GM21390 (cell line): ENCODE data around the gene NFYB.
"Not testable (repeated sequence)": the region's sequence is repeated elsewhere in the genome, so short reads cannot be mapped to it uniquely, and the experiment has no call there.

ENCODE experiments used
- ATAC-seq: cut with Tn5 transposase; IDR thresholded peaks from one replicate; pipeline ENCODE4 v1.9.1; 2021; ENCODE audit not compliant: unreplicated experiment

The NFYB gene

DNA sequence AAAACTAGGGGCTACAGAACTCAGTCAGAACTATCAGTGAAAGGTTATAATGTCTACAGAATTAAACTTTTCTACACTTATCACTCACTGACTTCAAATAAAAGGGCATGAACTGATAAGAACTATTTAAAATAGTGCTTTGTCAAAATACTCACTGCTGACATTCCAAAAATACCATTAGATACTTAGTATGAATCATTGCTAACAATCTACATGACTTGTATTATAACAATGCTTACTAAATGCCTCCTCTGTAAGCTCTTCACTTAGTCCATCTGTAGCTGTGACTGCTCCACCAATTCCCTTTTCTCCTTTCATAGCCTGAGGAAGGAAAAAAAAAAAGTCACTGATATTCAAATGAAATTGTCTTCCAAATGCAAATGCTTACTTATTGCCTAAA, 17.0 kb downstream of the NFYB start:
- ATAC-seq: no peak

DNA sequence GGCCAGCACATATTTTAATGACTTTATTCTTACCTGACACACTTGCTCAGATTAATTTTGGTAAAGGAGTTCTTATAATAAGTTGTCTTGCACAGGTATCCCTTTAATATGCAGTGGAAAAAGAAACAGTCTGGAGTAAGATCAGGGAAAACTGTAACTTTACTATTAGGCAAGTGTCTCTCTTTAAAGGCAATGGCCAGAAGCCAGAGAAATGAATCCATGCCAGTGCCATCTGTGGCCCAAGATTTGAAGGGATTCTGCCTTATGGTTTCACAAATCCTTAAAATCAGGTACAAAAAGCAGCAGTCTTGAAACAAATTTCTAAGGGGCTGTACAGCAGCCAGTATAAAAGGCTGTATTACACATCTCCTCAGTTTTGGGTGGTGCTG, 22.4 kb downstream of the NFYB start:
- ATAC-seq: no peak

DNA sequence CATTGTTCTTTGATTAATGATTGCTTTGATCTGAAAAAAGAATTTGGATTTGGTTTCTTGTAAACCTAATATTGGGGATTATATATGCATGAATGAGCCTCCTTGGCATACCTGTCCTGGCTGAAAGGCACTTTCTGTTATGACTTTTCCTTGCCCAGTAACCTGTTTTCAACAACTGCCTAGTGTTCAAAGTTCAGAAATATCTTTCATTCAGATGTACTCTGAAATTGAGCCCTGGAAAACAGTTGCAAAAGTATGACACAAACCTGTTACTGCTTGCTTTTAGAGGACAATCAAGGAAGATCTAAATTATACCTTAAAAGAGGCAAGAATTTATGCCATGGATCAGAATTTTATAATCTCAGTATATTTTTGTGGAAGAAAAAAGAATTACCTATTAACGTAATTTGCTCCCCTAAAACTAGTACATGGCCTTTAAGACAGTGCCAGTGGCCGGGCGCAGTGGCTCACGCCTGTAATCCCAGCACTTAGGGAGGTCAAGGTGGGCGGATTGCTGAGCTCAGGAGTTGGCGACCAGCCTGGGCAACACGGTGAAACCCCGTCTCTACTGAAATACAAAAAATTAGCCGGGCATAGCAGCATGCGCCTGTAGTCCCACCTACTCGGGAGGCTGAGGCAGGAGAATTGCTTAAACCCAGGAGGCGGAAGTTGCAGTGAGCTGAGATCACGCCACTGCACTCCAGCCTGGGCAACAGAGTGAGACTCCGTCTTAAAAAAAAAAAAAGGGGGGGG, 23.0 kb downstream of the NFYB start:
- ATAC-seq: not testable (repeated sequence)

DNA sequence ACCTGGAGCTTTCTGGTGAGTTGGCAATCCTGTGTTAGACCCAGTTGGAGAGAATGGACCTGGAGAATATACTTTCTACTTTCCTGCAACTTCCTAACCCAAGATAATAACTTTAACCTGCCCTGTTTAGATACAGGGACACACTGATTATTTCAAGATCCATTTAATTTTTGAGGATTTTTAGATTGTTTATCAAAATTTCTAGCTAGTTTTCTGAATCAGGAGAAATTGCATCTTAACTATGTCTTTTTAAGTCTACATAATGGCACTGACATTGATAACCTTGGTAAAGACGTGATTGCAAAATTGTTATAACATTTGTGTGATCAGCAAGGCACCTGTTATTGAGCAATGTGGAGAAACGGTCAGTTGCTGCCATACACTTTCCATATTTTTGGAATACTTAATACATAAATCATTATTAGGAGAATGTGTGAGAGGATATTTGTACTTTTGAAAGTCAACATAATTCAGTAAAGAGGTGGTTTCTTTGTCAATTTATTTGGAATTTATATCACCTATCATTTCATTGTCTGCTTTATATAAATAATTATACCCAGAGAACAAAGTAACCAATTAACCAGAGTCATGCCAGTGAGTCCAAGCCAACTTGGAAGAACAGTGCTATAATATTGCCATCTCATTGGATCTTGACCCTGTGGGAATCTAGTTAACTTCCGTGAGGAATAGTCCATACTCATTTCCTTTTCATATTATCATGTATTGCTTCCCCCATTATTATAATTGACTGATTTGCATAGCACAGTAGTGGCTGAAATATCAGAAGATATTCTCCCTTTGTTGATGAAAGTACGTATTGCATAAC, 28.4 kb downstream of the NFYB start:
- ATAC-seq: no peak

DNA sequence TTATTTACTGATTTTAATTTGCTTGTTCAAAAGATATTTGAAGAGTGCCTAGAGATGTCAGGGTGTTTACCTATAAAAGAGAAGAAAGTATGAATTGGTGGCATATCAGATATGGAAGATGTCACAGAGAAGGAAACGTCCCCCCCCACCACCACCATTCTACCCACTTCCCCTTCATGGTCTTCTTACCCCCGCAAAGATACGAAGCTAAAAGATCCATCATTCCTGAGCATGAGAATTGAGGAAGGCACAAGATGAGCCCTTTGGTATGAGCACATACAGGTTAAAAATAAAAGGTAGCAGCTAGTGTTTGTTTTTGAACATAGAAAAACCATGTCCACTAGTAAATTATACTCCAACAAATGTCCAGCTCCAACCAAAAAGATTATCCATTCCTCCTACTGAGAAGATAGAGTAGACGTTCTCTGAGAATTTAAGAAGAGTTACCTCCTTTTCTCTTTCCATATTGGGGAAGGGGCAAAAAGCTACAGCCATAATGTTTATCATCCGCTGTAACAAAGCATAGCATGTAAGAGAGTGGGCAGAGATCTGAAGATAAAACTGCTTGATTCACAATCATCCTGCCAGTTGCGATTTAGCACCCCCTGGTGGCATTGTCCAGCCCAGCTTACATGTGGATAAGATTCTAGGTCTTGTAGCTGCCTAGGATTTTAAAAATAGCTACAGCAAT, 29.1 kb downstream of the NFYB start:
- ATAC-seq: peak; percentile 74

DNA sequence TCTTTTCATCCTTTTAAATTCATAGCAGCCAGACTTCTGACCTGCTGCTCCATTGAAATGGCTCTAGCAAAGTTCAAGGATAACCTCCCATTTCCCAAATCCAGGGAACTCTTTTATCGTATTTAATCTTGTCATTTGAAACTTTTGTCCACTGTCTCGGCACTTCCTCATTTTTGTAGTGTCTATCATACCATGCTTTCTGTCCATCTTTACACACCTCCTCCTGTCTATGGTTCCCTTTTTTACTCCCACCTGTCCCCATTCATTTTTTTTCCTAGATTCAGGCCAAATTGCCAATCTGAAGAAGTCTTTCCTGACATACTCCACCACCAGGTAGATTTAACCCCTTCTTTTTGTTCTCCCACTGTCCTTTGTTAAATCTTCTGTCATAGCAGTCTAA, 31.0 kb downstream of the NFYB start:
- ATAC-seq: no peak

DNA sequence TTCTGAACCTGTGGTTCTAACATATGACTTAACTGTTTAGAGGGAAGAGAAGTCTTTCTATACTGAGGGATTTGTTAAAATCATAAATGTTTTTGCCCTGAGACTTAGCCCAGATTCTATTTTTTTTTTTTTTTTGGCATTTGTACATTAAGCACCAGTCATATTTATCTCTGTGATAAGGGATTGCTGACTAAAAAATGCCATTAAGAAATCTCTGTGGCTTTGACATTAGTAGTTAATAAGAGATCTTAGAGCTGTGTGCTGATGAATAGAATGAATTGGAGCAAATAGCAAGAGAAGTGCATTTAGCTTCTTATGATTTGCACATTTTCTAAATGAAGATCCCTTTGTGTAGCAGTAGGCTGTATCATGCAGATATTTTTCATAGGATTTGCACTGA, 32.5 kb downstream of the NFYB start:
- ATAC-seq: no peak

DNA sequence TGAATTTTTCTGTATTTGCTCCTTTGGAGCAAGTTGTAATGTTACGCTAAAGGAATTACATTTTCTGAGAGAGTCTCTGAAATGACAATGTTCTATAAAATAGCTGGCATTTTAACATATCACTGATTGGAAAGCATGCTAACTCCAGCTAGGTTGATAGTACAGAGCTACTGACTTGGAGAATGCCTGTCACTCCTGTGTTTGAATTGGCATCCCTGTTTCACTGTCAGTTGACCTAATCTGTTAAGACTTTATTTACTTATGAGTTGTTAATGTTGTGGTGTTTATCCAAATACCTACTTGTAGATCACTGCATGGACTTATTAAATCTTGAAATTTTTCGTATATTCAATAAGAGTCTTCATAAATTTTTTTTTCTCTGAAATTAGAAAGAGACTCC, 40.1 kb downstream of the NFYB start:
- no peak for ATAC-seq

DNA sequence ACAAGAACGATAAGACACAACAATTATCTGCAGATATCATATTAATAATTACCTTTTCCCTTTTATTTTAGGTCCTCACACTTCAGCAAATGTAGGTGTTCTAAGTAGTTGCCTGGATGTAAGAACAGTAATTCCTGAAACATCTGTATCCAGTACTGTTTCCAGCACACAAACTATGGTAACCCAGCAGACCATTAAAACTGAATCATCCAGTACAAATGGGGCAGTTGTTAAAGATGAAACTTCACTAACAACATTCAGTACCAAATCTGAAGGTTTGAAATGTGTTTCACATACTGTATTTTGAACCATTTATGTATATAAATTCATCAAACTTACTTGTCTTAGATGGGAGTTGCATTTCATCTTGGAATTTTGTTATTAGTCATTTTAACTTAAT, 42.7 kb downstream of the NFYB start:
- ATAC-seq: no peak

DNA sequence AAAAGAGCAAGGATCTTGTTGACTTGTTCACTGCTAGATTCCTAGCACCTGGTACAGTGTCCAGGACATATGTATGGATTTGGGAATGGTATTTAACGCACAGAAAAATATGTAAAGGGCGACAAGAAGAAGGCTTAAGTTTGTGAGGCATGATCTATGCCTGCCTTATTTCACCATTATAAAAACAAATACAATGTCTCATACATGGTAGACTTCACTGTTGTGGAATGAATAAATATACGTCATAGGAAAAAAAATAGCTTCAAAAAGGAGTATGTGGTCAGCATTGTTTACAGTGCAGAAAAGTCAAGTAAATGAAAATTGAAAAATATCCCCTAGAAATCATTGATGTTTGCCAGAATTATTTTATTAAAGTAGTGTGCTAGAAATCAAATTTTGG, 43.7 kb downstream of the NFYB start:
- no peak for ATAC-seq

DNA sequence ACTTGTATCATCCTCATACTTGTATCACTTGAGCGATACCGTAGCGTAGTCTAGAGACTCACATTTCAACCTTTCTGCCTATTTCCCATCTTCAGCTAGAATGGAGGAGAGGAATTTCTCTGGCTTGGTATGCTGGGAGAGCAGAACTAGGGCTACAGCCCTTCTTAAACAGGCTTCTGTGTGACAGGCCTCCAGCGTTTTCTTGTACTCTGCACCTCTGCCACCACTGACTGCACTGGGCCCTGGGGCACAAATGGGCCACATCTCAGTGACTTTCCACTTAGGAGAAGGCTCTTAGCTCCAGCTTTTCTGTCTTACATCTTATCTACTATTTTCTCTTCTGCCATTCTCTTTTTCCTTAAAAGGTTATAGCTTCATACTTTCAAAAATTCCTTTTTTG, 46.9 kb downstream of the NFYB start:
- no peak for ATAC-seq

DNA sequence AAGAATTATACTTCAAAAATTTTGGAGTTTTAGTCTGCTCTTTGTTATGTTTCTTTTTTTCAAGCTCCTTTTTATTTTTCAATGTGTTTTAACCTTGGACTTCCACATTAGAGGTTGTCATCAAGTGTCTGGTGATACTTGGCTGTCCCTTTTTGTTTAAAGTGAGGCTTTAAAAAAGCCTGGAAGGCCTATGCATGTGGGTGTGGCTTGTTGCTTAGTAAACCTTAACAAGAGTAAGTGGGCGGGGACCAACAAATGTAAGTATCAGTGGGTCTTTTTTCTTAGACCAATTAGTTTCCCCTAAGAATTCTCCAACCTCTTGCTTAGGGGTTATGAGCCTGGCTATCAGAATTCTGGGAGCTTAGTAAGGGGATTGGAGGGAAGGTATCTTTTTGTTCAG, 47.3 kb downstream of the NFYB start:
- ATAC-seq: no peak

DNA sequence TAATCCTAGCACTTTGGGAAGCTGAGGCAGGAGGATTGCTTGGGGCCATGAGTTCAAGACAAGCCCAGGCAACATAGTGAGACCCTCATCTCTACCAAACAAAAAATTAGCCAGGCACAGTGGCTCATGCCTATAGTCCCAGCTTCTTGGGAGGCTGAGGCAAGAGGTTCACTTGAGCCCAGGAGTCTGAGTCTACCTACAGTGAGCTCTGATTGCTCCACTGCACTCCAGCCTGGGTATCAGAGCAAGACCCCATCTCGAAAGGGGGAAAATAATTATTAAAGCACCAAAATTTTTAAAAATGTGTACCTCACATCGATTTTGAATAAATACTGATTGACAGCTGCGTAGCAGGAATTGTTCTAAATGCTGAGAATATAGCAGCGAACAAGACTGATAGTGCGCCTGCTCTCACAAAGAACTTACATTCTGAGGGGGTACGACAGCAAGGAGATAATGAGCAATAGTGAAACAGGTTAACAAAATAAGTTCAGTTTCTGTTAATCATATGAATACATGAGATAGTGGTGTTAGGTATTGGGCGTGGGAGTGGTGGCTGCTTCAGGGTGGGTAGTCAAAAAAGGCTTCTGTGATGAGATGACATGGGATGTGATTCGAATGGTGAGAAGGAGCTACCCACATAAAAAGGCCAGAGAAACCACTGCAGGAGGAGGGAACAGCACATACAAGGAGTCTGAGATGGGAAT, 54.1 kb downstream of the NFYB start:
- peak; percentile 94 for ATAC-seq

DNA sequence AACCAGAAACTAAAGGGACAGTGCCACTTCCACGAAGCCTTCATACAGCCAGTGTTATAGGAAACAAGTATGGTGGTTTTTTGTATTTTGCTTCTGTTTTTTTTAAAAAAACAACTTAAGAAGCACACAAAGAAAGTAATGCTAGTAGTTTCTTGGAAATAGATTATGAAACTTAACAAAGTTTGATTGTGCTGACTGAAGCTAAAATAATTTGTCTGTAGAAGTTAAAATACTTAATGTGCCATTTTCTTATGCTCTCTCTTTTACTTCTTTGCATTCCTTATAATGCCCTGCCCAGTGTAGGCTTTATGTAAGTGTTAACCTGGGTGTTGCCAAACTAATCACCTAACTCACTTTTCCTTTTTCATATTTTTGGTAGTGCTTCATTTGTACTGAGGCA, 57.2 kb downstream of the NFYB start:
- no peak for ATAC-seq

DNA sequence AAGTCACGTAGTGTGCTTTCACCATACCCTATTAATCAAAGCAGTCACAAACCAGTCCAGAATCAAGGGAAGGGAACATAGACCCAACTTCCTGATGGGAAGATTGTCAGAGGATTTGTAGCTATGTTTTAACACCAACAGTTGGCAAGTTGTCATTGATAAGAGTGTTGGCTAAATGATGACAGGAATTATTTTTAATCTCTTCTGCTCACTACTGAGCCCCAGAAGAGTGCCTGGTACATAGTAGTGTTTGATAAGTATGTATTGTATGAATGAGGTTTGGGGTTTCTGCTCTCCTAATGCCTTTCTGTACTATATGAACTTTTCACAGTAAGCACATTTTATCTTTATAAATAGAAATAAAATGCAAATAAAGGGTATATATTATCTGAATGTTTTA, 59.0 kb downstream of the NFYB start:
- ATAC-seq: no peak

DNA sequence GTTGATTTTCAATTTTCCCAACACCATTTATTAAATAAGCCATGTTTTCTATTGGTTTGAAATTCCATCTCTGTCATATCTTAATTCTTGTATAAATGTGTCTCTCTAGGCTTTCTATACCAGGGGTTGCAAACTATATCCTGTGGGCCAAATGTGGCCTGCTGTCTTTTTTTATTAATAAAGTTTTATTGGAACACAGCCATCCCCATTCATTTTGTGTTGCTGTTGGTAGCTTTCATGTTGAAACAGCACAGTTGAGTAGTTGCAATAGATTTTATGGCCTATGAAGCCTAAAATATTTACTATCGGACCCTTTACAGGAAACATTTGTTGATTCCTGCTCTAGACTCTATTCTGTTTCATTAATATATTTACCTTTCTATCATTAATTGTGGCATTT, 64.3 kb downstream of the NFYB start:
- ATAC-seq: no peak

DNA sequence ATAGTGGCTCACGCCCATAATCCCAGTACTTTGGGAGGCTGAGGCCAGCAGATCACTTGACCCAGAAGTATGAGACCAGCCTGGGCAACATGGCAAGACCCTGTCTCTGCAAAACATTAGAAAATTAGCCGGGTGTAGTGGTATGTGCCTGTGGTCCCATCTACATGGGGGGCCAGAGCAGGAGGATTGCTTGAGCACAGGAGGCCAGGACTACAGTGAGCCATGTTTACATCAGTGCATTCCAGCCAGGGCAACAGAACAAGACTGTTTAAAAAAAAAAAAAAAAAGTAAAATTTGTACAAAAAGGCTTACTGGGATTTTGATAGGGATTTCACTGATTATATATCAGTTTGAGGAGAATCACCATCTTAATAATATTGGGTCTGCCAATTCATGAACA, 65.9 kb downstream of the NFYB start:
- no peak for ATAC-seq
